HepG2 (cell line): ENCODE results near the gene EMILIN3. TPM values are rescaled to one million over a fixed set of nuclear protein-coding genes. Genes with fewer than 3 reads are reported as not detected.
A peak's percentile ranks its signal among the peaks of the same experiment; 100 is the strongest.

Experiments
- ATAC-seq: fragments of 200-7000 bp; cut with Tn5 transposase; 3 replicates; pipeline ENCODE4 v1.9.1; 2020; ENCODE audit warnings: mild to moderate bottlenecking, moderate library complexity
- BruUV-seq: library from RNA; stranded (reverse); fragments of 400-500 nt; replicated peaks from 2 replicates; lab custom pipeline; 2021; lab: Mats Ljungman, UMichigan
- CTCF ChIA-PET: fragments of 300-600 bp; formaldehyde crosslinking; extraction: SDS; loops from one replicate; lab custom pipeline; 2021; ENCODE audit warnings: low total read pairs, inconsistent platforms, low intra/inter-chr PET ratio; lab: Yijun Ruan, JAX
- POLR2A ChIA-PET: fragments of 350-600 bp; sonication (Branson Sonifier 250); formaldehyde crosslinking; loops from one replicate; lab custom pipeline; 2020; ENCODE audit warnings: antibody characterized with exemption, inconsistent platforms; lab: Yijun Ruan, JAX
- DNase-seq: peaks from one replicate; pipeline ENCODE4 v3.0.0-alpha.2; 2015; ENCODE audit warnings: low spot score
- FAIRE-seq: peaks from 3 replicates; lab custom pipeline; 2011; peaks lifted over from hg19 to GRCh38; lab: Jason Lieb, UNC
- H2AFZ ChIP-seq: one replicate; pipeline ENCODE4 v1.6.1; 2011; ENCODE audit warnings: low read length, inconsistent platforms
- H3K27ac ChIP-seq: fragments of 300-600 bp; 3 replicates; pipeline ENCODE4 v1.8.0; 2011; ENCODE audit warnings: mixed run types, mild to moderate bottlenecking, mixed read lengths, low read length, inconsistent platforms; ENCODE audit not compliant: insufficient read depth; ENCODE audit errors: extremely low read length
- H3K27me3 ChIP-seq, 2 experiments: fragments of 200-600 bp in 1 of 2; 2 replicates in 1 of 2; 3 replicates in 1 of 2; pipeline versions ENCODE4 v1.6.0 to v1.8.0; 2011; ENCODE audit warnings: low read length in 2 of 2, mild to moderate bottlenecking in 2 of 2, moderate library complexity in 2 of 2, inconsistent platforms in 1 of 2; ENCODE audit not compliant: insufficient read depth in 2 of 2, control insufficient read depth in 1 of 2
- H3K36me3 ChIP-seq, 2 experiments: fragments of 200-600 bp in 1 of 2; replicated peaks in 1 of 2; 2 replicates in 1 of 2; 3 replicates in 1 of 2; pipeline versions ENCODE4 v1.5.1 to v1.8.0; 2011; ENCODE audit warnings: low read length in 2 of 2, inconsistent platforms in 1 of 2; ENCODE audit not compliant: insufficient read depth in 2 of 2, control insufficient read depth in 1 of 2
- H3K4me1 ChIP-seq: 2 replicates; pipeline ENCODE4 v1.5.1; 2012; ENCODE audit warnings: low read length, inconsistent platforms; ENCODE audit not compliant: insufficient read depth
- H3K4me2 ChIP-seq: 2 replicates; pipeline ENCODE4 v1.6.0; 2011; ENCODE audit warnings: low read depth, low read length, inconsistent platforms
- H3K4me3 ChIP-seq, 3 experiments: fragments of 200-600 bp in 1 of 3; sonication (generic), shearing (Covaris generic) in 1 of 3; replicated peaks in 1 of 3; 2 replicates each; pipeline ENCODE4 v1.5.1; 2011 to 2016; ENCODE audit warnings: low read length in 3 of 3, inconsistent platforms in 2 of 3, low read depth in 2 of 3, mild to moderate bottlenecking in 2 of 3, control low read depth in 1 of 3, mixed read lengths in 1 of 3; ENCODE audit not compliant: insufficient read depth in 1 of 3
- H3K79me2 ChIP-seq: one replicate; pipeline ENCODE4 v1.6.1; 2011; ENCODE audit warnings: low read length, inconsistent platforms; ENCODE audit not compliant: insufficient read depth
- H3K9ac ChIP-seq: 2 replicates; pipeline ENCODE4 v1.6.0; 2011; ENCODE audit warnings: mild to moderate bottlenecking, low read depth, low read length, inconsistent platforms; ENCODE audit not compliant: insufficient read depth
- H3K9me3 ChIP-seq: 2 replicates; pipeline ENCODE4 v1.5.1; 2012; ENCODE audit warnings: mild to moderate bottlenecking, low read length
- H4K20me1 ChIP-seq: 2 replicates; pipeline ENCODE4 v1.6.0; 2011; ENCODE audit warnings: inconsistent platforms, mild to moderate bottlenecking, low read length, moderate library complexity; ENCODE audit not compliant: insufficient read depth
- AGO2 ChIP-seq: fragments of 200-400 bp; formaldehyde crosslinking; optimal IDR thresholded peaks from 2 replicates; pipeline ENCODE3; 2017; ENCODE audit warnings: mild to moderate bottlenecking, low read depth, low read length, moderate library complexity
- FOXP1 ChIP-seq, 2 experiments: fragments of 450-650 bp in 1 of 2; IDR thresholded peaks; 2 replicates each; pipeline ENCODE4 v1.6.1; 2017 to 2018; ENCODE audit warnings: antibody characterized with exemption in 1 of 2
- SETDB1 ChIP-seq: sonication (generic); formaldehyde crosslinking; IDR thresholded peaks from 2 replicates; pipeline ENCODE4 v1.5.1; 2020; ENCODE audit warnings: missing genetic modification reagents, mild to moderate bottlenecking, borderline replicate concordance
- ZFP41 ChIP-seq: sonication (generic); formaldehyde crosslinking; IDR thresholded peaks from 2 replicates; pipeline ENCODE4 v1.4.0; 2020; ENCODE audit warnings: mild to moderate bottlenecking, missing genetic modification reagents, borderline replicate concordance
- ZMYM3 ChIP-seq: sonication (generic); formaldehyde crosslinking; IDR thresholded peaks from 2 replicates; pipeline ENCODE4 v1.5.1; 2020; ENCODE audit warnings: mild to moderate bottlenecking, missing genetic modification reagents
- ZNF629 ChIP-seq: sonication (generic); formaldehyde crosslinking; conservative IDR thresholded peaks from 2 replicates; pipeline ENCODE4 v1.5.0; 2020; ENCODE audit warnings: missing genetic modification reagents
- ZNF75D ChIP-seq: sonication (generic); formaldehyde crosslinking; IDR thresholded peaks from 2 replicates; pipeline ENCODE4 v1.8.1; 2023; ENCODE audit warnings: missing genetic modification reagents, mild to moderate bottlenecking, borderline replicate concordance
- WGBS: methylation state at CpG from one replicate; pipeline ENCODE4 v1.1.6; 2017; ENCODE audit warnings: low lambda C conversion rate; 5-methylcytosine and 5-hydroxymethylcytosine counted together
- in situ Hi-C: cut with HindIII; loops from 2 replicates; pipeline ENCODE4 v1.10.0; 2017; ENCODE audit warnings: low pct_unique_long_range_greater_than_20kb; ENCODE audit not compliant: extremely low pct_ligation_motif_present
- intact Hi-C: fragments of 100-400 bp; cut with micrococcal nuclease; formaldehyde crosslinking; loops from one replicate; pipeline ENCODE4 v1.10.0; 2022; ENCODE audit not compliant: unreplicated experiment
- polyA plus RNA-seq, 8 experiments: library from polyadenylated mRNA; depleted of rRNA in 3 of 8; stranded (reverse) in 7 of 8; unstranded in 1 of 8; fragments of >200 nt; fragmentation: Illumina TruSeq in 4 of 8; extraction: Trizol in 4 of 8; gene quantifications; 2 replicates each; pipeline versions ENCODE4 v1.2.1 to v1.2.3, GENCODE V29; 2011 to 2016; ENCODE audit warnings: low read depth in 4 of 8, missing spikeins in 1 of 8, mixed read lengths in 1 of 8; ENCODE audit not compliant: insufficient read depth in 1 of 8
- total RNA-seq, 5 experiments: library from RNA; depleted of rRNA; stranded (reverse); fragments of >200 nt; fragmentation: Illumina TruSeq; extraction: Trizol; gene quantifications; 2 replicates each; pipeline ENCODE4 v1.2.3, GENCODE V29; 2016; ENCODE audit warnings: low read depth in 1 of 5

Gene EMILIN3
- total and polyA plus RNA-seq, 2 of the 13 experiments (the other 11 are each of a cell fraction or from before 2014, with no cell fraction given): 0.25 to 0.29 TPM

DNA sequence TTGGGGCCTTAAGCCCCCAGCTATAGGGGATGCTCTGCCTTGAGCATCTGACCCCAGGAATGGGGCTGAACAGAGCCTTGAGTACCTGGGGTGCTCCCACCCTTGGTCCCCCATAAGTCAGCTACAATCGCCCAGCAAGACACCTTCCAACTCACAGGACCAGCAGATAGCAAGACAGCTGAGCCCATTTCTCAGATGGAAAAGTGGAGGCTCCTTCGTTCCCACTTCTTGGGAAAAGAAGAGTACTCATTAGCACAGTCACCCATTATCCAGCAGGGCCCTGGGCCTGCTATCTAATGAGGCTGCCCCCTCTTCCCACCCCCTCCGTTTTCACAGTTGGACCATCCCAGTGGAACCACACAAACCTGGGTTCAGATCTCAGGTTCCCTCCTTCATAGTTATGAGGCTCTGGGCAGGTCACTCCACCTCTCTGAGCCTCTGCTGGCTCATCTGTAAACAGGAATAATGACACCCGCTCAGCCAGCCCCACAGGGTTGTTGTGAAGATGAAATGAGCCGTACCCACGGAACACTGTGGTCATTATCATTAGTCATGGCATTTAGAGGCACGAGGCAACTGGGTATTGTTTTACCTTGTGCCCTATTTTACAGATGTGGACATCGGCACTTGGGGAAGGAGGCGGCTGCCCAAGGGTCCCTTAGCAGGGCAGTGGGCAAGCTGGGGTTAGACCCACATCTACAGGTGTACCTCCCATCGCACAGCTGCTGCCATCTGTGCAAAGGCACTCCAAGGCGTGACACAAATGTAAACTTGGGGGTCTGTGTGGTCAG lies 21.5 kb downstream of the EMILIN3 start:
- Histone ChIP-seq H3K36me3 (peaks cover 6 to 17% of the 10 kb centered on the region in 2 experiments; a peak in 3 of 5 replicates), H3K9me3 (no peaks in the 10 kb centered on the region), H3K4me1 (peaks cover 31% of the 10 kb centered on the region), H3K4me2 (no peak overlapping the region), H3K4me3 (no peak overlapping the region), H4K20me1 (peaks cover 4% of the 10 kb centered on the region; the same call in 1 of the 2 replicates), H3K27ac (no peak overlapping the region), H3K9ac (no peak overlapping the region), H2AFZ (no peak overlapping the region), H3K27me3 (no peaks in the 10 kb centered on the region; a peak in 1 of 5 replicates), H3K79me2 (peaks cover 5% of the 10 kb centered on the region)
- POLR2A ChIA-PET: no interaction called here
- CTCF ChIA-PET: no interaction called here
- FAIRE-seq: no peak
- BruUV-seq: no TSS peak
- intact Hi-C loops: loop anchor here (5.0 kb wide), 1 partner anchor 347 kb away; no protein-coding TSS in a partner anchor
- 92% methylated on average over 11 of the region's 11 CpGs for WGBS
- no peak for ATAC-seq
- in situ Hi-C loops: loop anchor here (5.0 kb wide), 2 partner anchors 173 to 378 kb away; no protein-coding TSS in a partner anchor
- TF ChIP-seq ZMYM3 (peak; percentile 76), SETDB1 (CRISPR knock-in tag) (0 out of 2 replicates have a peak, but pooled peaks have one; percentile 34), ZNF629 (CRISPR knock-in tag) (peak; percentile 95), ZNF75D (no peak)
- no peak for DNase-seq

- no peak overlapping the region for H3K4me3 ChIP-seq
- intact Hi-C loops: loop anchor here (5.0 kb wide), 1 partner anchor 348 kb away; no protein-coding TSS in a partner anchor
Measured at GRCh38 chr20:41344477-41344876, 22.1 kb downstream of the EMILIN3 start.

More at GRCh38 chr20:41344477-41344876, 22.1 kb downstream of the EMILIN3 start:
- FAIRE-seq: no peak
- 94% methylated on average over 2 of the region's 4 CpGs for WGBS
- no peak for DNase-seq
- H3K9ac ChIP-seq: no peak overlapping the region
- no peak overlapping the region for H3K4me2 ChIP-seq
- H3K9me3 ChIP-seq: no peaks in the 10 kb centered on the region
- ChIA-PET CTCF (no interaction called here), POLR2A (no interaction called here)
- no peak for ATAC-seq
- H3K27ac ChIP-seq: no peak overlapping the region
- peaks cover 38% of the 10 kb centered on the region for H3K4me1 ChIP-seq
- in situ Hi-C loops: loop anchor here (5.0 kb wide), 2 partner anchors 172 to 377 kb away; no protein-coding TSS in a partner anchor
- no peak overlapping the region for H2AFZ ChIP-seq
- TF ChIP-seq AGO2: peak; percentile 22
- no peak for TF ChIP-seq ZFP41 (CRISPR knock-in tag)
- no peak for TF ChIP-seq FOXP1 (IDR thresholded peaks at IDR 0.05)
- TF ChIP-seq FOXP1 (CRISPR knock-in tag; IDR thresholded peaks at IDR 0.05): no peak
- H3K27me3 ChIP-seq: peaks cover 0 to 2% of the 10 kb centered on the region in 2 experiments; a peak in 2 of 5 replicates
- no TSS peak for BruUV-seq
- H3K79me2 ChIP-seq: peaks cover 5% of the 10 kb centered on the region
- H4K20me1 ChIP-seq: peaks cover 4% of the 10 kb centered on the region; the same call in 1 of the 2 replicates
- H3K36me3 ChIP-seq: peaks cover 6 to 12% of the 10 kb centered on the region in 2 experiments; a peak in 2 of 5 replicates
